Left ventricle myocardium superior (tissue), 1 donor: Measurements from ENCODE around the gene RPL7L1. TPM values are rescaled to one million over a fixed set of nuclear protein-coding genes. Genes with fewer than 3 reads are reported as not detected.
"Not testable (repeated sequence)": the region's sequence is repeated elsewhere in the genome, so short reads cannot be mapped to it uniquely, and the experiment has no call there.

Experiments
- ATAC-seq: fragments of 200-7000 bp; cut with Tn5 transposase; one replicate; pipeline ENCODE4 v1.9.1; 2020; ENCODE audit warnings: mild to moderate bottlenecking, moderate library complexity
- DNase-seq: peaks from one replicate; pipeline ENCODE4 v3.0.0-alpha.2; 2020
- intact Hi-C: fragments of 100-400 bp; cut with micrococcal nuclease; formaldehyde crosslinking; loops from one replicate; pipeline ENCODE4 v1.11.0; 2022
- long read RNA-seq: library from polyadenylated mRNA; unstranded; transcript quantifications from one replicate; pipeline ENCODE4 v2.0.0, GENCODE V29; 2021
- total RNA-seq: library from RNA; stranded (reverse); fragmentation: NEBNext Ultra II Directional; extraction: Animal tissue kit (Norgen Biotek cat#: 25700); gene quantifications from one replicate; pipeline ENCODE4 v1.2.1, GENCODE V29; 2021
- donor health status: DM: no; HTN: yes; CAD: no; lungs with severe emphysema.

RPL7L1 gene
- total RNA-seq = 46.5 TPM
- long read RNA-seq, full-length matches to known transcripts = 20 of 36 reads
- long read RNA-seq, partial matches to known transcripts = 7 of 36 reads
- long read RNA-seq, other reads (novel, unspliced or antisense) = 9 of 36 reads

GRCh38 chr6:42879372-42880239 is at the start of gene RPL7L1:
TSS of gene RPL7L1 (plus strand) at chr6:42879616. CDS start at chr6:42879911, 295 bp downstream.
- peak; percentile 89 for DNase-seq
- peak; percentile 98 for ATAC-seq
- intact Hi-C loops = loop anchor here (10.0 kb wide), 1 partner anchor 215 kb away; no protein-coding TSS in a partner anchor

GRCh38 chr6:42831237-42831636 is 48.2 kb upstream of the RPL7L1 start:
- no peak for DNase-seq
- intact Hi-C loops = no loop called here
- ATAC-seq = no peak

- ATAC-seq (no peak), DNase-seq (no peak)
- intact Hi-C loops = no loop called here
These were observed 45.4 kb upstream of the RPL7L1 start for GRCh38 chr6:42834056-42834455.

GRCh38 chr6:42841844-42842584 is 37.4 kb upstream of the RPL7L1 start:
- intact Hi-C loops = no loop called here
- ATAC-seq = no peak
- no peak for DNase-seq

- intact Hi-C loops = no loop called here
- no peak for ATAC-seq
- DNase-seq = no peak
These were observed 34.1 kb upstream of the RPL7L1 start for GRCh38 chr6:42845327-42845694.

GRCh38 chr6:42846505-42846904 is 32.9 kb upstream of the RPL7L1 start:
- no peak for ATAC-seq
- intact Hi-C loops = no loop called here

GRCh38 chr6:42848700-42849099 is 30.7 kb upstream of the RPL7L1 start:
- ATAC-seq (no peak), DNase-seq (no peak)
- intact Hi-C loops = no loop called here

More at GRCh38 chr6:42846505-42846904, 32.9 kb upstream of the RPL7L1 start:
- DNase-seq = no peak

GRCh38 chr6:42851599-42851998 is 27.8 kb upstream of the RPL7L1 start:
- DNase-seq (no peak), ATAC-seq (no peak)
- intact Hi-C loops = no loop called here

DNA sequence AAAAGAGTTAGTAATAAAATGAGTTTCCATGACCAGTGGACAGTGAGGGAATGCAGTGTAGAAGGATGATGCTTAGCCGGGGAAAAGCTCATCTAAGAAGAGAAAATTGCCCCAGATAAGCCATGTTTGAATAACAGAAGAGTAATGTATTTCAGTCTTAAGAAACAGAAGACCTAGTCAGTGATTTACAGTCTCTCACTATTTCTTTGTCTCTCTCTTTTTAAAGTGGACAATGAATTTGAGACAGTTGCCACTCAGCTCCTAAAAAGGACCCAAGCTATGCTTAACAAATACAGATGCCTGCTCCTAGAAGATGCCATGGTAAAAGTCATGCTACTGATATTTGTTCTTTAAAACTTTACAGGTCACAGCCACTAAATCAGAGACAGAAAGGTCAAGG is 19.4 kb upstream of the RPL7L1 start:
- no peak for DNase-seq
- intact Hi-C loops = no loop called here

GRCh38 chr6:42860481-42860880 is 18.9 kb upstream of the RPL7L1 start:
- ATAC-seq (no peak), DNase-seq (no peak)
- intact Hi-C loops = no loop called here

More for the DNA sequence above, 19.4 kb upstream of the RPL7L1 start:
- no peak for ATAC-seq

GRCh38 chr6:42864602-42865001 is 14.8 kb upstream of the RPL7L1 start:
- intact Hi-C loops = no loop called here

GRCh38 chr6:42870145-42870936 is 9.1 kb upstream of the RPL7L1 start:
- intact Hi-C loops = loop anchor here (10.0 kb wide), 1 partner anchor 206 kb away; no protein-coding TSS in a partner anchor
- ATAC-seq (no peak), DNase-seq (no peak)

More at GRCh38 chr6:42864602-42865001, 14.8 kb upstream of the RPL7L1 start:
- DNase-seq (no peak), ATAC-seq (no peak)

- ATAC-seq = no peak
- intact Hi-C loops = loop anchor here (10.0 kb wide), 1 partner anchor 207 kb away; no protein-coding TSS in a partner anchor
- no peak for DNase-seq
These were observed 7.7 kb upstream of the RPL7L1 start for GRCh38 chr6:42871711-42872110.

DNA sequence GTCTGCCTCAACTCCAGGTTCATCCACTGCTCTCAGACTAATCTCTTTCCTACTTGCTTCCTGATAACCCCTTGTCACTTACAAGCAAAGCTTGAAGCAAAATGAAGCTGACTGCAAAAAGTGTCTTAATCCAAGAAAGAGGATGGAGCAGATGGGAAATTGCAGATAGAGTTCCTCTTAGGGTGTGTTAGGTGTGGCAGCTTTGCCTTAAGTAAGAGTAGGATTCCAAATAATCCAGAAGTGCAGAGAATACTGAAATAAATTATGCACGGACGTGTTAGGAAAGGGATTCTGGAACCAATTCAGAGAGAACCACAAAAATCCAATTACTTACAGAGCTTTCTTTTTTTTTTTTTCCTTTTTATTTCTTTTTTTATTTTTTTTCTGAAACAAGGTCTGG is 6.1 kb upstream of the RPL7L1 start:
- intact Hi-C loops = loop anchor here (10.0 kb wide), 1 partner anchor 209 kb away; no protein-coding TSS in a partner anchor
- DNase-seq = no peak
- ATAC-seq = no peak

DNA sequence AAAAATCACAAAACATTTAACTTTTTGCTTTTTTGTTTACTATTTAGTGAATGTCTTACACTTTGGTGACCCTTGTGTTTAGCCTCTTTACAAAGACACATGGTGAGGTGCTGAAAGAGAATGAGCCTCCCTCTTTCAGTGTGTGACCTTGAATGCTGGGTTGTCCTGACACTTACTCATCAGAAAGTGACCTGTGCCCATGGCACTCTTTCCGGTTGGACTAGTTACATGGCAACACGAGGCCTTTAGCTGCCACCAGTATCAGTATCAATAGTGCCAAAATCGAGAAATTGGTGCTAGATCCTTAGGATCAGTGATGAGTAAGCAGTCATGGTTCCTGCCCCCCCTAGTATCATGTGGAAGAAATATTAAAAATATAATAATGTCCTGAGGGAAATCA is 1.7 kb upstream of the RPL7L1 start:
- intact Hi-C loops = loop anchor here (10.0 kb wide), 1 partner anchor 213 kb away; no protein-coding TSS in a partner anchor
- ATAC-seq (no peak), DNase-seq (no peak)

DNA sequence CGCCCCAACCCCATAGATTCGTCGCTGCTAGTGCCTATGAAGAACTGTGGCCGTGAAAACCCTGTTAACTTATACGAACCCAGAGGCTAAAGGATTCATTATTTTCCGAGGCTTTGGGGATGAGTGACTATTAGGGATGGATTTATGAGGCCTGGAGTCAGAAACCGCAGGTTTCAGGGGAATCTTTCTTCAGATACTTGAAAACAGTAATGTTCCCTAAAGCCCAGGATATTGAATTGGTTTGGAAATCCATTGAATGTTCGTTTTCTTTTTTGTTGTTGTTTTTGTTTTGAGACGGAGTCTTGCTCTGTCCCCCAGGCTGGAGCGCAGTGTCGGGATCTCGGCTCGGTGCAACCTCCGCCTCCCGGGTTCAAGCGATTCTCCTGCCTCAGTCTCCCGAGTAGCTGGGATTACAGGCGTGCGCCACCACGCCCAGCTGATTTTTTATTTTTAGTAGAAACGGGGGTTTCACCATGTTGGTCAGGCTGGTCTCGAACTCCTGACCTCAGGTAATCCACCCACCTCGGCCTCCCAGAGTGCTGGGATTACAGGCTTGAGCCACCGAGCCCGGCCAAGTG is 913 bp downstream of the RPL7L1 start:
- intact Hi-C loops, DNase-seq: not testable (repeated sequence)

DNA sequence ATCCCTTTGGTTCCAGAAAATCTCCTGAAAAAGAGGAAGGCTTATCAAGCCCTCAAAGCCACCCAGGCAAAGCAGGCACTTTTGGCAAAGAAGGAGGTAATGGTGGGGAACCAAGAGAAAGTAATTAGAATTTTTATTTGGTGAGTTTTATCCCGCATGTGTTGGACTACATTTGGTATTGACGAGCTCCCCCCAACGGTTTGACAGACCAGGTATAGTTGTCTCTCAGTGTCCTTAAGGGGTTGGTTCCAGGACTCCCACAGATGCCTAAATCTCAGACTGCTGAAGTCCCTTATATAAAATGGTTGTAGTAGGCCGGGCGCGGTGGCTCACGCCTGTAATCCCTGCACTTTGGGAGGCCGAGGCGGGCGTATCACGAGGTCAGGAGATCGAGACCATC is 1.5 kb downstream of the RPL7L1 start:
- DNase-seq, intact Hi-C loops, ATAC-seq: not testable (repeated sequence)

More for the DNA sequence above, 913 bp downstream of the RPL7L1 start:
- ATAC-seq = not testable (repeated sequence)

DNA sequence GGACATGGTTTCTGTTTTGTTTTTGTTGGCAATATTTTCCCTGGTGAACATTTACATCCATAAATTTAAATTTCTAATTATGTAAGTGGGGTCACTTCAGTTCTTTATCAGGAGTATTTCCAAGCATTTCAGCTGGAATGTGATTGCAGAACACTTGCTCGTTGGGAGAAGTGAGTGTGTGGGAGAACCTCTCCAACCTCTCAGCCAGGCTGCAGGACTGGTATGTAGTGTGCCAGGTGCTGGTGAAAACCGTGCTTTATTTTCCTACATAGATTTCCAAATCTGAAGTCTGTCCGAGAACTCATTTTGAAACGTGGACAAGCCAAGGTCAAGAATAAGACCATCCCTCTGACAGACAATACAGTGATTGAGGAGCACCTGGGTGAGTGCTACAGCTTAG is 6.3 kb downstream of the RPL7L1 start:
- intact Hi-C loops = no loop called here
- DNase-seq = no peak
- ATAC-seq = no peak

- intact Hi-C loops, ATAC-seq, DNase-seq: not testable (repeated sequence)
These were observed 8.8 kb downstream of the RPL7L1 start for GRCh38 chr6:42888201-42888600.
